Fibroblast of lung (primary cell): Measurements from ENCODE around the gene URB2.

Source experiments
- CTCF ChIP-seq, 2 donors: IDR thresholded peaks in 1 of 2; conservative IDR thresholded peaks in 1 of 2; 1 replicate in 1 of 2; 2 replicates in 1 of 2; pipeline ENCODE4 v1.5.1; 2011 to 2012; ENCODE audit warnings: low read length in 2 of 2, control low read depth in 1 of 2, inconsistent platforms in 1 of 2, low read depth in 1 of 2, mild to moderate bottlenecking in 1 of 2
- EZH2 ChIP-seq: IDR thresholded peaks from 2 replicates; pipeline ENCODE4 v1.5.1; 2012; ENCODE audit warnings: low read length, control low read depth, mild to moderate bottlenecking; ENCODE audit errors: missing control alignments

- TF ChIP-seq CTCF (conservative IDR thresholded peaks at IDR 0.05 in 1 of 2, IDR thresholded peaks at IDR 0.05 in 1 of 2; ENCODE audit: low read depth in 1 of 2, low read length in 2 of 2) (no peak), EZH2 (no peak)
Measured at GRCh38 chr1:229640455-229640854, 14.4 kb downstream of the URB2 start.
